ENCODE data around the gene MRPS11. TPM values are rescaled to one million over a fixed set of nuclear protein-coding genes. Genes with fewer than 3 reads are reported as not detected.
A peak's percentile ranks its signal among the peaks of the same experiment; 100 is the strongest.

Gene MRPS11
- total RNA-seq, 1 experiment from 2014 or later: 48.4 TPM

GRCh38 chr15:88476635-88477060 is 9.1 kb downstream of the MRPS11 start:
- ChIA-PET CTCF (interaction anchor here (0.5 to 0.8 kb wide), 2 partner anchors 162 to 165 kb away, joined by 3 to 6 read pairs; partner anchors contain the start of gene ISG20), POLR2A (interaction anchor here (0.7 kb wide), 1 partner anchor 148 kb away, joined by 3 read pairs; no protein-coding TSS in a partner anchor)
- no peak overlapping the region for H3K4me3 ChIP-seq (ENCODE audit: low read depth, low read length)
- peak; percentile 65 for TF ChIP-seq CTCF (IDR thresholded peaks at IDR 0.05; ENCODE audit: insufficient read depth in 1 of 2, low read depth in 1 of 2, low read length in 1 of 2, severe bottlenecking in 1 of 2, unreplicated experiment in 1 of 2)
- no peaks in the 10 kb centered on the region for H3K4me1 ChIP-seq
- Mint-ChIP-seq H3K27me3 (ENCODE audit: insufficient read depth, unreplicated experiment) (no peaks in the 10 kb centered on the region), H3K4me1 (ENCODE audit: low read depth, unreplicated experiment) (peaks cover 4% of the 10 kb centered on the region), H3K36me3 (ENCODE audit: insufficient read depth, unreplicated experiment) (peaks cover 20% of the 10 kb centered on the region), H3K9me3 (ENCODE audit: unreplicated experiment) (no peaks in the 10 kb centered on the region), H3K27ac (ENCODE audit: unreplicated experiment) (no peak overlapping the region), H3K4me3 (ENCODE audit: unreplicated experiment) (no peak overlapping the region)
- peaks cover 3% of the 10 kb centered on the region; the same call in 1 of the 2 replicates for H3K36me3 ChIP-seq (ENCODE audit: control insufficient read depth, insufficient read depth, low read length)
- intact Hi-C loops (cut with micrococcal nuclease; ENCODE audit: unreplicated experiment): loop anchor here (1.0 to 5.0 kb wide), 2 partner anchors 138 to 181 kb away; no protein-coding TSS in a partner anchor
- no peaks in the 10 kb centered on the region for H3K27me3 ChIP-seq (replicated peaks; ENCODE audit: control insufficient read depth, insufficient read depth, low read length)
- peak in 1 of 2 experiments; percentile 54 for DNase-seq
- BruUV-seq (replicated peaks): no TSS peak
- no peaks in the 10 kb centered on the region for H3K9me3 ChIP-seq

GRCh38 chr15:88477126-88477525 is 9.6 kb downstream of the MRPS11 start:
- Histone ChIP-seq H3K36me3 (ENCODE audit: control insufficient read depth, insufficient read depth, low read length) (peaks cover 3% of the 10 kb centered on the region; the same call in 1 of the 2 replicates), H3K4me3 (ENCODE audit: low read depth, low read length) (no peak overlapping the region), H3K9me3 (no peaks in the 10 kb centered on the region), H3K27me3 (replicated peaks; ENCODE audit: control insufficient read depth, insufficient read depth, low read length) (no peaks in the 10 kb centered on the region), H3K4me1 (no peaks in the 10 kb centered on the region)
- H3K27ac Mint-ChIP-seq (ENCODE audit: unreplicated experiment): no peak overlapping the region
- H3K4me3 Mint-ChIP-seq (ENCODE audit: unreplicated experiment): no peak overlapping the region
- H3K36me3 Mint-ChIP-seq (ENCODE audit: insufficient read depth, unreplicated experiment): peaks cover 18% of the 10 kb centered on the region
- H3K27me3 Mint-ChIP-seq (ENCODE audit: insufficient read depth, unreplicated experiment): no peaks in the 10 kb centered on the region
- no TSS peak for BruUV-seq (replicated peaks)
- POLR2A ChIA-PET: interaction anchor here (0.6 to 0.7 kb wide), 2 partner anchors 147 to 216 kb away, joined by 3 read pairs; no protein-coding TSS in a partner anchor
- peaks cover 5% of the 10 kb centered on the region for H3K4me1 Mint-ChIP-seq (ENCODE audit: low read depth, unreplicated experiment)
- CTCF ChIA-PET: interaction anchor here (0.5 to 0.8 kb wide), 2 partner anchors 161 to 164 kb away, joined by 3 to 6 read pairs; partner anchors contain the start of gene ISG20
- intact Hi-C loops (cut with micrococcal nuclease; ENCODE audit: unreplicated experiment): loop anchor here (5.0 kb wide), 1 partner anchor 180 kb away; no protein-coding TSS in a partner anchor
- DNase-seq: no peak
- no peak for TF ChIP-seq CTCF (IDR thresholded peaks at IDR 0.05; ENCODE audit: insufficient read depth in 1 of 2, low read depth in 1 of 2, low read length in 1 of 2, severe bottlenecking in 1 of 2, unreplicated experiment in 1 of 2)
- H3K9me3 Mint-ChIP-seq (ENCODE audit: unreplicated experiment): no peaks in the 10 kb centered on the region

- Histone ChIP-seq H3K9me3 (no peaks in the 10 kb centered on the region), H3K36me3 (ENCODE audit: control insufficient read depth, insufficient read depth, low read length) (peaks cover 3% of the 10 kb centered on the region; the same call in 1 of the 2 replicates), H3K4me3 (ENCODE audit: low read depth, low read length) (no peak overlapping the region), H3K27me3 (replicated peaks; ENCODE audit: control insufficient read depth, insufficient read depth, low read length) (no peaks in the 10 kb centered on the region), H3K4me1 (no peaks in the 10 kb centered on the region)
- TF ChIP-seq CTCF (IDR thresholded peaks at IDR 0.05; ENCODE audit: insufficient read depth in 1 of 2, low read depth in 1 of 2, low read length in 1 of 2, severe bottlenecking in 1 of 2, unreplicated experiment in 1 of 2): no peak
- no TSS peak for BruUV-seq (replicated peaks)
- H3K27me3 Mint-ChIP-seq (ENCODE audit: insufficient read depth, unreplicated experiment): no peaks in the 10 kb centered on the region
- DNase-seq: no peak
- H3K36me3 Mint-ChIP-seq (ENCODE audit: insufficient read depth, unreplicated experiment): peaks cover 16% of the 10 kb centered on the region
- intact Hi-C loops (cut with micrococcal nuclease; ENCODE audit: unreplicated experiment): loop anchor here (5.0 kb wide), 1 partner anchor 179 kb away; no protein-coding TSS in a partner anchor
- POLR2A ChIA-PET: interaction anchor here (0.6 kb wide), 1 partner anchor 216 kb away, joined by 3 read pairs; no protein-coding TSS in a partner anchor
- no peak overlapping the region for H3K4me3 Mint-ChIP-seq (ENCODE audit: unreplicated experiment)
- H3K4me1 Mint-ChIP-seq (ENCODE audit: low read depth, unreplicated experiment): peaks cover 5% of the 10 kb centered on the region
- CTCF ChIA-PET: interaction anchor here (0.6 kb wide), 1 partner anchor 11 kb away, joined by 3 read pairs; the partner anchor contains the start of genes MRPL46 and MRPS11
- no peak overlapping the region for H3K27ac Mint-ChIP-seq (ENCODE audit: unreplicated experiment)
- H3K9me3 Mint-ChIP-seq (ENCODE audit: unreplicated experiment): no peaks in the 10 kb centered on the region
These were observed 10.4 kb downstream of the MRPS11 start for GRCh38 chr15:88477904-88478303.

Data from Caco-2 (cell line).